CD1c-positive myeloid dendritic cell (primary cell): ENCODE data around the gene GANC.
"Not testable (repeated sequence)": the region's sequence is repeated elsewhere in the genome, so short reads cannot be mapped to it uniquely, and the experiment has no call there.

ENCODE experiments used
- DNase-seq: peaks from one replicate; pipeline ENCODE4 v3.0.0-alpha.2; 2016; ENCODE audit errors: extremely low spot score

GANC gene

GRCh38 chr15:42272939-42273899 lies at the start of gene GANC, which contains the start of gene TMEM87A:
Gene GANC, plus strand, starts transcription at chr15:42273201. Its CDS starts 1,281 bp downstream, at chr15:42274482.
Gene TMEM87A, minus strand, starts transcription at chr15:42273433. Its CDS starts 35 bp downstream, at chr15:42273398.
- DNase-seq, result peak; percentile 99

GRCh38 chr15:42226648-42227047 lies 46.4 kb upstream of the GANC start:
- no peak for DNase-seq

GRCh38 chr15:42228036-42228435 lies 45.0 kb upstream of the GANC start:
- no peak for DNase-seq

- DNase-seq, result not testable (repeated sequence)
Observed at GRCh38 chr15:42228981-42229380, 44.0 kb upstream of the GANC start.

- no peak for DNase-seq
Observed at GRCh38 chr15:42231088-42231487, 41.9 kb upstream of the GANC start.

GRCh38 chr15:42232606-42233005 lies 40.4 kb upstream of the GANC start:
- DNase-seq, result no peak

- no peak for DNase-seq
Observed at GRCh38 chr15:42233107-42233506, 39.9 kb upstream of the GANC start.

- DNase-seq, result no peak
Observed at GRCh38 chr15:42239528-42240182, 33.3 kb upstream of the GANC start.

- DNase-seq, result no peak
Observed at GRCh38 chr15:42240823-42241222, 32.2 kb upstream of the GANC start.

- no peak for DNase-seq
Observed at GRCh38 chr15:42253300-42253699, 19.7 kb upstream of the GANC start.

GRCh38 chr15:42264795-42265194 lies 8.2 kb upstream of the GANC start:
- no peak for DNase-seq

- no peak for DNase-seq
Observed at GRCh38 chr15:42267286-42267685, 5.7 kb upstream of the GANC start.

GRCh38 chr15:42270551-42270950 lies 2.5 kb upstream of the GANC start:
- DNase-seq, result no peak

- DNase-seq, result no peak
Observed at GRCh38 chr15:42270996-42271395, 2.0 kb upstream of the GANC start.

GRCh38 chr15:42273900-42274701 lies 1.1 kb downstream of the GANC start:
- DNase-seq, result peak; percentile 87

- no peak for DNase-seq
Observed at GRCh38 chr15:42274702-42274989, 1.6 kb downstream of the GANC start.

GRCh38 chr15:42275780-42276391 lies 2.9 kb downstream of the GANC start:
- DNase-seq, result no peak

- DNase-seq, result no peak
Observed at GRCh38 chr15:42276762-42277161, 3.8 kb downstream of the GANC start.

- peak; percentile 76 for DNase-seq
Observed at GRCh38 chr15:42279234-42279723, 6.3 kb downstream of the GANC start.

- DNase-seq, result no peak
Observed at GRCh38 chr15:42282344-42282743, 9.3 kb downstream of the GANC start.

- DNase-seq, result no peak
Observed at GRCh38 chr15:42282926-42283325, 9.9 kb downstream of the GANC start.

- DNase-seq, result no peak
Observed at GRCh38 chr15:42283671-42284070, 10.7 kb downstream of the GANC start.
